MCF 10A (cell line): ENCODE results near the gene ANO6. TPM values are rescaled to one million over a fixed set of nuclear protein-coding genes. Genes with fewer than 3 reads are reported as not detected.

Experiments used
- BruUV-seq: library from RNA; stranded (reverse); fragments of 400-500 nt; replicated peaks from 2 replicates; lab custom pipeline; 2021; lab: Mats Ljungman, UMichigan
- CTCF ChIA-PET: fragments of 300-600 bp; sonication (Branson Sonifier 250); formaldehyde crosslinking; extraction: SDS; loops from one replicate; lab custom pipeline; 2021; ENCODE audit warnings: antibody characterized with exemption, inconsistent platforms; lab: Yijun Ruan, JAX
- POLR2A ChIA-PET: fragments of 300-600, 350-650 bp; sonication (Branson Sonifier 250); formaldehyde crosslinking; extraction: SDS; loops from one replicate; lab custom pipeline; 2020; ENCODE audit warnings: antibody characterized with exemption, inconsistent platforms; lab: Yijun Ruan, JAX
- DNase-seq: peaks from one replicate; pipeline ENCODE4 v3.0.0-alpha.2; 2018; ENCODE audit not compliant: unreplicated experiment
- H3K27ac Mint-ChIP-seq: one replicate; pipeline ENCODE4 v1.8.0; 2022; ENCODE audit warnings: mild to moderate bottlenecking, low read depth, mixed read lengths; ENCODE audit not compliant: unreplicated experiment
- H3K27me3 Mint-ChIP-seq: one replicate; pipeline ENCODE4 v1.8.0; 2022; ENCODE audit warnings: mixed read lengths; ENCODE audit not compliant: insufficient read depth, unreplicated experiment
- H3K36me3 Mint-ChIP-seq: one replicate; pipeline ENCODE4 v1.8.0; 2022; ENCODE audit warnings: mild to moderate bottlenecking, moderate library complexity, mixed read lengths; ENCODE audit not compliant: insufficient read depth, unreplicated experiment
- H3K4me1 Mint-ChIP-seq: one replicate; pipeline ENCODE4 v1.8.0; 2022; ENCODE audit warnings: mixed read lengths; ENCODE audit not compliant: insufficient read depth, unreplicated experiment
- H3K4me3 Mint-ChIP-seq: one replicate; pipeline ENCODE4 v1.8.0; 2022; ENCODE audit warnings: mild to moderate bottlenecking, moderate library complexity, mixed read lengths; ENCODE audit not compliant: unreplicated experiment
- H3K9me3 Mint-ChIP-seq: one replicate; pipeline ENCODE4 v1.8.0; 2022; ENCODE audit warnings: mixed read lengths; ENCODE audit not compliant: unreplicated experiment
- intact Hi-C: fragments of 100-400 bp; cut with micrococcal nuclease; formaldehyde crosslinking; loops from 2 replicates; pipeline ENCODE4 v1.14.1; 2022
- total RNA-seq: library from RNA; stranded (reverse); gene quantifications from 2 replicates; pipeline ENCODE4 v1.2.3, GENCODE V29; 2022
- TF ChIP-seq, protein P1 (sequence below): fragments of 200-600 bp; IDR thresholded peaks from one replicate; pipeline ENCODE4 v1.8.0; 2022; ENCODE audit warnings: antibody characterized with exemption, mild to moderate bottlenecking; ENCODE audit not compliant: unreplicated experiment

Gene ANO6
- total RNA-seq, 1 experiment from 2014 or later, result 25.4 TPM

DNA sequence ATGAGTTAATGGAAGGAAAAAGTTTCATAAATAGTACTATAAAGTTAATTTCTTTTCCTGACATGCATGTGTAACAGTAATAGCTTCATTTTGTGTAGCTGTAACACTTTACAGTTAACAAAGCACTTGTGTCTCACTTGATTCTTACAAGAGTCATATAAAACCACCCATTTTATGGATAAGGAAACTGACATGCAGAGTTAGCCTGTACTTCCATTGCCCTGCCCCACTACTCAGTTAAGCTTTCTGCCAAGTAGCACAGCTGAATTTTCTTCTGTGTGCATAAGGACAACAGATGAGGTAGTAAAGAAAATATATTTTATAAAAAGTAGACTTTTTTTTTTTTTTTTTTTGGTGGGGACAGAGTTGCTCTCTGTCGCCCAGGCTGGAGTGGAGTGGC is 32.2 kb downstream of the ANO6 start:
- Mint-ChIP-seq H3K27me3 (no peaks in the 10 kb centered on the region), H3K36me3 (no peaks in the 10 kb centered on the region), H3K27ac (no peak overlapping the region), H3K4me1 (peaks cover 9% of the 10 kb centered on the region), H3K4me3 (no peak overlapping the region), H3K9me3 (no peaks in the 10 kb centered on the region)
- POLR2A ChIA-PET, result interaction anchor here (0.6 to 0.8 kb wide), 2 partner anchors 12 to 33 kb away, joined by 3 read pairs; partner anchors contain the start of gene ANO6
- DNase-seq, result no peak
- CTCF ChIA-PET, result interaction anchor here (0.5 to 1.1 kb wide), 6 partner anchors 20 to 708 kb away, joined by 3 to 7 read pairs (median 3); partner anchors contain the start of gene ANO6
- intact Hi-C loops, result no loop called here
- TF ChIP-seq, protein P1, sequence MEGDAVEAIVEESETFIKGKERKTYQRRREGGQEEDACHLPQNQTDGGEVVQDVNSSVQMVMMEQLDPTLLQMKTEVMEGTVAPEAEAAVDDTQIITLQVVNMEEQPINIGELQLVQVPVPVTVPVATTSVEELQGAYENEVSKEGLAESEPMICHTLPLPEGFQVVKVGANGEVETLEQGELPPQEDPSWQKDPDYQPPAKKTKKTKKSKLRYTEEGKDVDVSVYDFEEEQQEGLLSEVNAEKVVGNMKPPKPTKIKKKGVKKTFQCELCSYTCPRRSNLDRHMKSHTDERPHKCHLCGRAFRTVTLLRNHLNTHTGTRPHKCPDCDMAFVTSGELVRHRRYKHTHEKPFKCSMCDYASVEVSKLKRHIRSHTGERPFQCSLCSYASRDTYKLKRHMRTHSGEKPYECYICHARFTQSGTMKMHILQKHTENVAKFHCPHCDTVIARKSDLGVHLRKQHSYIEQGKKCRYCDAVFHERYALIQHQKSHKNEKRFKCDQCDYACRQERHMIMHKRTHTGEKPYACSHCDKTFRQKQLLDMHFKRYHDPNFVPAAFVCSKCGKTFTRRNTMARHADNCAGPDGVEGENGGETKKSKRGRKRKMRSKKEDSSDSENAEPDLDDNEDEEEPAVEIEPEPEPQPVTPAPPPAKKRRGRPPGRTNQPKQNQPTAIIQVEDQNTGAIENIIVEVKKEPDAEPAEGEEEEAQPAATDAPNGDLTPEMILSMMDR, result no peak
- no TSS peak for BruUV-seq

DNA sequence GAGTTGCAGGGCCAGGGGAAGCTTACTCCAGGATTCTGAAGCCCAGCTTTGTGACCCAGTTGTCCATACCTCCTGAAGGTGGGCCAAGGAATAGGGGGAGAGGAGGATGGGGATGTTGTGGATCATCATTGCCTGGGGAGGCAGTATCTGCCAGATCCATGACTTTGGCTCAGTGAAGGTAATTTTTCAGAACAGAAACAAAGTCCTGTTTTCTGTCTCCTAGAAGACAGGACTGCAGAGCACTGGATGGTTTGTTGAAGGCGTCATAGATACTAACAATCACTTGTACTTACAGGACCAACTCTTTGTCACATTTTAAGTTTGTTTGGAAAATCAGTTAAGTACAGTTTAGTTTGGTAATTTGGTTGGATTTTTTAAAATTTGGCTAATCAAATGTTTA is 38.4 kb downstream of the ANO6 start:
- Mint-ChIP-seq H3K4me1 (peaks cover 17% of the 10 kb centered on the region), H3K27me3 (no peaks in the 10 kb centered on the region), H3K27ac (no peak overlapping the region), H3K4me3 (no peak overlapping the region), H3K36me3 (no peaks in the 10 kb centered on the region), H3K9me3 (no peaks in the 10 kb centered on the region)
- TF ChIP-seq, protein P1, result no peak
- no peak for DNase-seq
- intact Hi-C loops, result no loop called here
- BruUV-seq, result no TSS peak
- POLR2A ChIA-PET, result interaction anchor here (0.8 to 1.4 kb wide), 2 partner anchors 9 to 39 kb away, joined by 5 to 7 read pairs; partner anchors contain the start of gene ANO6
- CTCF ChIA-PET, result interaction anchor here (0.7 kb wide), 1 partner anchor 9 kb away, joined by 3 read pairs; no protein-coding TSS in a partner anchor

DNA sequence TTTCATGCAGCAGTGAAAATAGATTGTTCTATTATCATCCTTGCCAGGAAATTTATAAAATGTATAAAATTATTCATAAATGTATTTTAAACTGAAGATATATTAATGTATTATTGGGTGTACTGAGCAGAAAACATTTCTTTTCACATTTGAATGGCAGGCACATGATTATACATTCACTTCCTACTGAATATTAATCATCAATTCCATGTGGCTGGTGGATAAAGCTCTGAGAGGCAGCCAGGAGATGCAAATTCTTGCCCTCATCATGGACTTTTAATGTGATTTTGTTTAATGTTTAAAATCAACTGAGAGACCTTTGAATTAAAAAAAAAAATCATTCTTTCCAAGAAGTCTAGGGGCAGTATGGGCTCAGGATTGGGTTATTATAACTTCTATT is 40.8 kb downstream of the ANO6 start:
- TF ChIP-seq, protein P1, result no peak
- H3K9me3 Mint-ChIP-seq, result no peaks in the 10 kb centered on the region
- H3K36me3 Mint-ChIP-seq, result no peaks in the 10 kb centered on the region
- CTCF ChIA-PET, result interaction anchor here (0.6 kb wide), 2 partner anchors 65 to 483 kb away, joined by 3 to 4 read pairs; no protein-coding TSS in a partner anchor
- POLR2A ChIA-PET, result no interaction called here
- H3K27me3 Mint-ChIP-seq, result no peaks in the 10 kb centered on the region
- intact Hi-C loops, result no loop called here
- H3K4me3 Mint-ChIP-seq, result no peak overlapping the region
- DNase-seq, result no peak
- BruUV-seq, result no TSS peak
- no peak overlapping the region for H3K27ac Mint-ChIP-seq
- H3K4me1 Mint-ChIP-seq, result peaks cover 32% of the 10 kb centered on the region

DNA sequence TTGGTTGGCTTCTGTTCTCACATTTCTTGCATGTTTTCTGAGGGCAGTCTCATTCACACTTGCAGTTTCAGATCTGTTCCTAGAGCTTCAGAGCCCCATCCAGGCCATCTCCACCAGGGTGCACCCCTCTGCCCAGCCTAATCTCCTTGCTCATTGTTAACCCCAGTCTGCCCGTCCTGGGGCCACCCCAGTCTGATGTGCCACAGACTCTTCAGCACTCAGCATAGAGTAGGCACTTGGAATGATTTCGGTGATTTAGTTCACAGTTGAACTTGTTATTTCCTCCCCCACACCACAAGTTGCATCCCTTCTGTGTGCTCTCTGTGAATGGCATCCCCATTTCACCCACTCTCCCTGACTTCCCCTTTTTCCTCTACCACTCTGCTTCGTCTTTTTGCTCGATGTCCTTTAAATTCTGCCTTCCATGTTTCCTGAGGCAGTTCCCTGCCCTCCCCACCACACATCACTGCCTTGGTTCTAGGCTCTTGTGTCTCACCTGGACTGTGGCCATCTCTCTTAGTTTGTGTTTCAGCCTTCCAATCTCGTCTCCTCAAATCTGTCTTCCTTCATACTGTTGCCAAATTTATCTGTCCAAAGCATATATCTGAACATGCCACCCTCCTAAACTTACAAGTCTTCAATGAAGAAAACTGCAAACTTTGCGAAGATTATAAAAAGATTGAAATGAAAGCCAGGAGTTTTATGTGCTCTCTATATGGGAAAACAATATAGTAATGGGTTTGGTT is 41.5 kb downstream of the ANO6 start:
- Mint-ChIP-seq H3K27ac (no peak overlapping the region), H3K27me3 (no peaks in the 10 kb centered on the region), H3K36me3 (no peaks in the 10 kb centered on the region), H3K4me1 (peaks cover 32% of the 10 kb centered on the region), H3K9me3 (no peaks in the 10 kb centered on the region), H3K4me3 (no peak overlapping the region)
- ChIA-PET CTCF (interaction anchor here (0.6 to 1.8 kb wide), 4 partner anchors 12 to 482 kb away, joined by 3 to 5 read pairs (median 4); no protein-coding TSS in a partner anchor), POLR2A (interaction anchor here (1.0 kb wide), 1 partner anchor 70 kb away, joined by 3 read pairs; no protein-coding TSS in a partner anchor)
- TF ChIP-seq, protein P1, result no peak
- DNase-seq, result no peak
- intact Hi-C loops, result no loop called here
- BruUV-seq, result no TSS peak
